Testis (tissue), 2 donors: ENCODE results near the gene EFNA5.

Experiments
- POLR2A ChIP-seq: fragments of 450-650 bp; IDR thresholded peaks from one replicate; pipeline ENCODE4 v1.6.1; 2017; ENCODE audit warnings: antibody characterized with exemption, mild to moderate bottlenecking, moderate library complexity
- TF ChIP-seq, protein P1 (sequence below), 3 experiments: fragments of 450-650 bp in 2 of 3; fragments of 200-600 bp in 1 of 3; sonication (generic) in 1 of 3; IDR thresholded peaks; one replicate each; pipeline ENCODE4 v1.5.1; 2016 to 2019; ENCODE audit warnings: antibody characterized with exemption in 3 of 3, mild to moderate bottlenecking in 2 of 3, moderate library complexity in 1 of 3

DNA sequence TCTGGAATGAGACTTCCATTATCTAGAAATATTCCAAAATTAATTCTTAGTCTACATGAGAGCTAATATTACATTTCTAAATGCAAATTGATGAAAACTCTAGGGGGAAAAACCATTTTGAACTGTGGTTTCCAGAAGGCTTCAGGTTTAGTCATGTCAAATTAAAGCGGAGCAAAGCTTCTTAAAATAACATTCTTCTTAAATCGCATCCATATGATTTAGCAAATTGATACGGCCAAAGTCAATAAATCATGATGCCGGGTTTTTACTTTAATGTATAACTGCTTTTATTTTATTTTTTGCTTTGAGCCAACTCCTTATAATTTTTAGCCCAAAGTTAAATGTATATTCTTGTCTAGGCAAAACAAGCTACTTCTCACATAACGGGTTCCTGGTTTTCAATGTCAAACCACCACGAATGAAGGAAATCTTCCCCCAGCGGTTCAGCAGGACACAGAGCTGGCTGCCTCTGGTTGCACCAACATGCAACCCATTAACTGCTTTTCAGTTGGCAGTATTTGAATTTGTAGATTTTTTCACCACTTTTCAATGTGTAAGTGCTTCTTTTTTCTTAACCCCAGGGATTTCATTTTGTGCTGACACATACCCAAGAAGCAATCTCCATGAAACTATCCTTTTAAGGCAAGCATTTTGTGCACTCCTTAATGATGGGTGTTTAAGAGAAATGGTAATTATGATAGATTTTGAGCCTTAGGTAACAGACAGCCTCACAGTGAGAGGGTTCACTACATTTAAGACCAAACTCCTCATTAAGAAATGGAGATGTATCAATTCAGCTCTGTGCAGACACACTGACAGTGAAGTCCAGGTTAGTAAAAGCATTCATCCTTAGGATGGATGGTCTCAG lies 35.5 kb downstream of the EFNA5 start:
- TF ChIP-seq, protein P1, sequence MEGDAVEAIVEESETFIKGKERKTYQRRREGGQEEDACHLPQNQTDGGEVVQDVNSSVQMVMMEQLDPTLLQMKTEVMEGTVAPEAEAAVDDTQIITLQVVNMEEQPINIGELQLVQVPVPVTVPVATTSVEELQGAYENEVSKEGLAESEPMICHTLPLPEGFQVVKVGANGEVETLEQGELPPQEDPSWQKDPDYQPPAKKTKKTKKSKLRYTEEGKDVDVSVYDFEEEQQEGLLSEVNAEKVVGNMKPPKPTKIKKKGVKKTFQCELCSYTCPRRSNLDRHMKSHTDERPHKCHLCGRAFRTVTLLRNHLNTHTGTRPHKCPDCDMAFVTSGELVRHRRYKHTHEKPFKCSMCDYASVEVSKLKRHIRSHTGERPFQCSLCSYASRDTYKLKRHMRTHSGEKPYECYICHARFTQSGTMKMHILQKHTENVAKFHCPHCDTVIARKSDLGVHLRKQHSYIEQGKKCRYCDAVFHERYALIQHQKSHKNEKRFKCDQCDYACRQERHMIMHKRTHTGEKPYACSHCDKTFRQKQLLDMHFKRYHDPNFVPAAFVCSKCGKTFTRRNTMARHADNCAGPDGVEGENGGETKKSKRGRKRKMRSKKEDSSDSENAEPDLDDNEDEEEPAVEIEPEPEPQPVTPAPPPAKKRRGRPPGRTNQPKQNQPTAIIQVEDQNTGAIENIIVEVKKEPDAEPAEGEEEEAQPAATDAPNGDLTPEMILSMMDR (IDR thresholded peaks at IDR 0.05) = no peak
- TF ChIP-seq POLR2A = no peak
